Measurements from ENCODE around the gene DDX25. TPM values are rescaled to one million over a fixed set of nuclear protein-coding genes. Genes with fewer than 3 reads are reported as not detected.

DDX25 gene
- total RNA-seq, 2 donors from 2014 or later: not detected

Other genes with a start within 250 kb of the DDX25 start
- gene ACRV1, start 223.7 kb upstream of the DDX25 start, total RNA-seq: not detected
- gene PATE1, start 158.2 kb upstream of the DDX25 start, total RNA-seq: not detected
- gene PATE2, start 125.7 kb upstream of the DDX25 start, total RNA-seq: not detected
- not detected for gene PATE3, start 116.4 kb upstream of the DDX25 start, total RNA-seq
- not detected for gene PATE4, start 71.2 kb upstream of the DDX25 start, total RNA-seq
- gene HYLS1, start 16.8 kb upstream of the DDX25 start, total RNA-seq: 1 to 10 TPM; 3.5 to 3.7 TPM
- gene PUS3, start 1.3 kb upstream of the DDX25 start, total RNA-seq: 1 to 10 TPM; 3.1 to 8.7 TPM
- gene VSIG10L2, start 41.5 kb downstream of the DDX25 start, total RNA-seq: not detected
- 10 to 100 TPM; 17.6 to 21.9 TPM for gene CDON, start 158.4 kb downstream of the DDX25 start, total RNA-seq